OCI-LY7 (cell line): ENCODE results near the gene NDUFS6.

Experiments used
- EZH2phosphoT487 ChIP-seq: fragments of 200-600 bp; sonication (generic); IDR thresholded peaks from 2 replicates; pipeline ENCODE4 v1.6.1; 2018; ENCODE audit warnings: low read depth, borderline replicate concordance, mild to moderate bottlenecking, mixed run types, antibody characterized with exemption, low read length, moderate library complexity, mixed read lengths
- TF ChIP-seq, protein P1 (sequence below): fragments of 200-600 bp; sonication (generic); conservative IDR thresholded peaks from 2 replicates; pipeline ENCODE4 v1.5.1; 2014; ENCODE audit warnings: mild to moderate bottlenecking, antibody characterized with exemption, low read length, moderate library complexity, mixed read lengths

DNA sequence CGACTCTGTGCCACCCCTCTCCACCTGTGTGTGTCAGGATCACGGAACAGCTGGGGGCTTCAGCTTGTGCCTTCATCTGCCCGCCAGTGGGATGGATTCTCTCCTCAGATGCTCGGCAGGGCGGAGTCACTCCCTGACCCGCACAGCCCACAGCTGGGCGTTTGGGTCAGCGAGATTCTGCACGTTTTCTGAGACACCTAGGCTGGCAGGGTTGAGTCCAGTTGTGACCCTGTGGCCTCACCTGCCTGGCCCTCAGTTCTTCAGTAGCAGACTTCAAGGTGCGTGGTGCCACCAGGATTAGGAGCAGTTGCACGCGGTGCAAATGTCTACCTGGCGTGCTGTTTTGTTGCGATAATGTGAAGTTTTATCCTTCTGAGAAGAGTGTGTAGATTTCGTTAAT lies 5.0 kb downstream of the NDUFS6 start:
- TF ChIP-seq, protein P1, sequence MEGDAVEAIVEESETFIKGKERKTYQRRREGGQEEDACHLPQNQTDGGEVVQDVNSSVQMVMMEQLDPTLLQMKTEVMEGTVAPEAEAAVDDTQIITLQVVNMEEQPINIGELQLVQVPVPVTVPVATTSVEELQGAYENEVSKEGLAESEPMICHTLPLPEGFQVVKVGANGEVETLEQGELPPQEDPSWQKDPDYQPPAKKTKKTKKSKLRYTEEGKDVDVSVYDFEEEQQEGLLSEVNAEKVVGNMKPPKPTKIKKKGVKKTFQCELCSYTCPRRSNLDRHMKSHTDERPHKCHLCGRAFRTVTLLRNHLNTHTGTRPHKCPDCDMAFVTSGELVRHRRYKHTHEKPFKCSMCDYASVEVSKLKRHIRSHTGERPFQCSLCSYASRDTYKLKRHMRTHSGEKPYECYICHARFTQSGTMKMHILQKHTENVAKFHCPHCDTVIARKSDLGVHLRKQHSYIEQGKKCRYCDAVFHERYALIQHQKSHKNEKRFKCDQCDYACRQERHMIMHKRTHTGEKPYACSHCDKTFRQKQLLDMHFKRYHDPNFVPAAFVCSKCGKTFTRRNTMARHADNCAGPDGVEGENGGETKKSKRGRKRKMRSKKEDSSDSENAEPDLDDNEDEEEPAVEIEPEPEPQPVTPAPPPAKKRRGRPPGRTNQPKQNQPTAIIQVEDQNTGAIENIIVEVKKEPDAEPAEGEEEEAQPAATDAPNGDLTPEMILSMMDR = no peak
- no peak for TF ChIP-seq EZH2phosphoT487
